Measurements from ENCODE around the gene VPS37B.

The VPS37B gene

DNA sequence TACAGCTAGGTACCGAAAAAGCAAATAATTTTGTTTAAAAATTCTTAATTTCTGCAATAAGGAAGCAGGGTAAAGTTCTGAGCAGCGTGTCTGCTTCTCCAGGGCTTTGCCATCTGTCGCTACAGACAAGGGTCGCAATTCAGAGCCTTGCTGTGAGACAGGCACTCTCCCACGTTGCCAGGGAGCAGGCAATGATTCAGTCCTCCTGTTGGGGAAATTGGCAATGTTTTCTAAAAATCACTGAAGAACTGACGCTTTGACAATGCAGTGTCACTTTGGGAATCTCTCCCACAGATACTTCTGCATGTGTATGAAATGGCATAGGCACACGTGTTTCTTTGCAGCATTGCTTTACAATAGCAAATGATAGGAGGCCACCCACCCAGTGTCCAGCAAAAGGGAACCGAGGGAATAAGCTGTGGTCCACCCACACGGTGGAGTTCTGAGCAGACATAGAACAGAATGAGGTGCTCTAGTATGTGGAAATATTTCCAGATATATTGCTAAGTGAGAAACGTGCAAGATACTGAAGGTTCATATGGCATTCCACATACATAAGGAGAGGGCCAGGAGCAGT, 76.6 kb downstream of the VPS37B start:
- H3K27ac ChIP-seq (ENCODE audit: low read length) = no peak overlapping the region
- no peaks in the 10 kb centered on the region for H3K27me3 ChIP-seq (replicated peaks; ENCODE audit: insufficient read depth, low read length)
- H3K4me2 ChIP-seq (ENCODE audit: low read depth, low read length) = no peak overlapping the region
- no peak overlapping the region for H3K4me3 ChIP-seq (ENCODE audit: low read length)
- no peaks in the 10 kb centered on the region for H3K4me1 ChIP-seq (ENCODE audit: low read length)
- no peaks in the 10 kb centered on the region for H3F3A ChIP-seq (ENCODE audit: insufficient read depth, low read length)
- H4K20me1 ChIP-seq (ENCODE audit: insufficient read depth, low read length) = no peaks in the 10 kb centered on the region
- no peaks in the 10 kb centered on the region for H3K9me2 ChIP-seq (replicated peaks; ENCODE audit: insufficient read depth, low read length)
- no peak for DNase-seq
- no peaks in the 10 kb centered on the region for H3K36me3 ChIP-seq (replicated peaks; ENCODE audit: insufficient read depth, low read length)
- H2AFZ ChIP-seq (ENCODE audit: low read length) = no peak overlapping the region
- TF ChIP-seq EZH2 (optimal IDR thresholded peaks at IDR 0.05; ENCODE audit: low read depth, low read length) (no peak), EZH2phosphoT487 (IDR thresholded peaks at IDR 0.05; ENCODE audit: low read length) (no peak)
- TF ChIP-seq, protein P1, sequence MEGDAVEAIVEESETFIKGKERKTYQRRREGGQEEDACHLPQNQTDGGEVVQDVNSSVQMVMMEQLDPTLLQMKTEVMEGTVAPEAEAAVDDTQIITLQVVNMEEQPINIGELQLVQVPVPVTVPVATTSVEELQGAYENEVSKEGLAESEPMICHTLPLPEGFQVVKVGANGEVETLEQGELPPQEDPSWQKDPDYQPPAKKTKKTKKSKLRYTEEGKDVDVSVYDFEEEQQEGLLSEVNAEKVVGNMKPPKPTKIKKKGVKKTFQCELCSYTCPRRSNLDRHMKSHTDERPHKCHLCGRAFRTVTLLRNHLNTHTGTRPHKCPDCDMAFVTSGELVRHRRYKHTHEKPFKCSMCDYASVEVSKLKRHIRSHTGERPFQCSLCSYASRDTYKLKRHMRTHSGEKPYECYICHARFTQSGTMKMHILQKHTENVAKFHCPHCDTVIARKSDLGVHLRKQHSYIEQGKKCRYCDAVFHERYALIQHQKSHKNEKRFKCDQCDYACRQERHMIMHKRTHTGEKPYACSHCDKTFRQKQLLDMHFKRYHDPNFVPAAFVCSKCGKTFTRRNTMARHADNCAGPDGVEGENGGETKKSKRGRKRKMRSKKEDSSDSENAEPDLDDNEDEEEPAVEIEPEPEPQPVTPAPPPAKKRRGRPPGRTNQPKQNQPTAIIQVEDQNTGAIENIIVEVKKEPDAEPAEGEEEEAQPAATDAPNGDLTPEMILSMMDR (IDR thresholded peaks at IDR 0.05; ENCODE audit: low read length) = no peak
- no peaks in the 10 kb centered on the region for H3K79me2 ChIP-seq (ENCODE audit: low read length)
- H3K9ac ChIP-seq (ENCODE audit: low read length) = no peak overlapping the region
- no peaks in the 10 kb centered on the region for H3K9me3 ChIP-seq (replicated peaks; ENCODE audit: insufficient read depth, low read length)
